Spleen (tissue), 11 donors: ENCODE measurements around the gene ARMC9. TPM values are rescaled to one million over a fixed set of nuclear protein-coding genes. Genes with fewer than 3 reads are reported as not detected.

Experiments used
- DNase-seq: peaks from one replicate; pipeline ENCODE4 v3.0.0-alpha.2; 2020
- H3K27ac ChIP-seq, 8 donors: fragments of 200-600 bp; sonication (generic) in 7 of 8; 1 replicate in 4 of 8; 2 replicates in 4 of 8; pipeline versions ENCODE4 v1.5.0 to v1.8.0; 2016 to 2021; ENCODE audit warnings: inconsistent platforms in 4 of 8, mild to moderate bottlenecking in 4 of 8, moderate library complexity in 1 of 8
- H3K27me3 ChIP-seq, 7 donors: fragments of 200-600 bp; sonication (generic) in 6 of 7; replicated peaks in 1 of 7; 1 replicate in 4 of 7; 2 replicates in 3 of 7; pipeline versions ENCODE4 v1.5.0 to v1.8.0; 2016 to 2021; ENCODE audit warnings: inconsistent platforms in 3 of 7, mild to moderate bottlenecking in 1 of 7
- H3K36me3 ChIP-seq, 6 donors: fragments of 200-600 bp; sonication (generic) in 5 of 6; 1 replicate in 4 of 6; 2 replicates in 2 of 6; pipeline versions ENCODE4 v1.5.0 to v1.8.0; 2016 to 2021; ENCODE audit warnings: inconsistent platforms in 2 of 6
- H3K4me1 ChIP-seq, 6 donors: fragments of 200-600 bp; sonication (generic) in 5 of 6; 1 replicate in 3 of 6; 2 replicates in 3 of 6; pipeline versions ENCODE4 v1.5.0 to v1.8.0; 2016 to 2021; ENCODE audit warnings: inconsistent platforms in 3 of 6
- H3K4me3 ChIP-seq, 8 donors: fragments of 200-600 bp; sonication (generic) in 7 of 8; 1 replicate in 4 of 8; 2 replicates in 4 of 8; pipeline versions ENCODE4 v1.5.0 to v1.8.0; 2016 to 2021; ENCODE audit warnings: inconsistent platforms in 4 of 8, mild to moderate bottlenecking in 4 of 8, moderate library complexity in 2 of 8
- H3K9me3 ChIP-seq, 8 donors: fragments of 200-600 bp; sonication (generic) in 7 of 8; 1 replicate in 4 of 8; 2 replicates in 4 of 8; pipeline versions ENCODE4 v1.5.0 to v1.8.0; 2016 to 2021; ENCODE audit warnings: inconsistent platforms in 4 of 8
- CTCF ChIP-seq, 11 experiments: fragments of 200-600 bp in 7 of 11; fragments of 450-650 bp in 4 of 11; sonication (generic) in 4 of 11; IDR thresholded peaks in 8 of 11; conservative IDR thresholded peaks in 3 of 11; 1 replicate in 7 of 11; 2 replicates in 4 of 11; pipeline versions ENCODE4 v1.4.0 to v1.8.0; 2016 to 2021; ENCODE audit warnings: antibody characterized with exemption in 11 of 11, inconsistent platforms in 4 of 11, mild to moderate bottlenecking in 1 of 11
- POLR2A ChIP-seq, 3 donors: fragments of 450-650 bp; IDR thresholded peaks; one replicate each; pipeline ENCODE4 v1.5.1; 2017; ENCODE audit warnings: antibody characterized with exemption in 3 of 3, mild to moderate bottlenecking in 1 of 3
- POLR2AphosphoS5 ChIP-seq, 3 donors: sonication (generic); formaldehyde crosslinking; IDR thresholded peaks; one replicate each; pipeline ENCODE4 v1.5.1; 2017; ENCODE audit warnings: antibody characterized with exemption in 3 of 3
- WGBS, 5 donors: extraction: QIAGEN DNeasy Blood & Tissue Kit in 3 of 5; methylation state at CpG; one replicate each; pipeline versions ENCODE4 v1.1.5 to v1.1.7; 2013 to 2018; 5-methylcytosine and 5-hydroxymethylcytosine counted together
- intact Hi-C: fragments of 100-400 bp; cut with DNase I; formaldehyde crosslinking; loops from one replicate; pipeline ENCODE4 v1.15.0; 2023; ENCODE audit warnings: low total_unique reads
- polyA plus RNA-seq, 3 donors: library from polyadenylated mRNA; stranded (reverse); fragments of 200-250 nt; gene quantifications; one replicate each; pipeline ENCODE4 v1.2.1, GENCODE V29; 2013
- total RNA-seq, 7 donors: library from RNA; depleted of rRNA in 3 of 7; stranded (reverse); fragments of >200 nt in 3 of 7; fragmentation: NEBNext Ultra II Directional in 4 of 7; extraction: Animal tissue kit (Norgen Biotek cat#: 25700) in 4 of 7; gene quantifications; one replicate each; pipeline versions ENCODE4 v1.1.0 to v1.2.1, GENCODE V29; 2016 to 2021
- donor health status: healthy with polysubstance abuse.
- donor health status: DM: no; HTN: no; CAD: no; lungs with moderate emphysema.
- donor health status: DM: no; HTN: no; CAD: no.
- donor health status: Bipolar disorder and iron deficiency.
- donor health status: healthy.
- donor health status: DM: no; HTN: no; CAD: no.
- donor health status: DM: yes; HTN: yes; CAD: no.

ARMC9 gene
- total and polyA plus RNA-seq, 10 donors, result 0.83 to 8.9 (median 4.7) TPM

GRCh38 chr2:231170055-231170454 is 28.4 kb upstream of the ARMC9 start:
- Histone ChIP-seq H3K9me3 (no peaks in the 10 kb centered on the region), H3K4me1 (peaks cover 0 to 22% (median 0%) of the 10 kb centered on the region in 6 donors), H3K4me3 (no peak overlapping the region), H3K36me3 (peaks cover 0 to 99% (median 53%) of the 10 kb centered on the region in 6 donors), H3K27me3 (no peaks in the 10 kb centered on the region), H3K27ac (no peak overlapping the region)
- TF ChIP-seq POLR2AphosphoS5 (IDR thresholded peaks at IDR 0.05), result no peak
- no peak for TF ChIP-seq CTCF (IDR thresholded peaks at IDR 0.05 in 8 of 11, conservative IDR thresholded peaks at IDR 0.05 in 3 of 11)
- TF ChIP-seq POLR2A (IDR thresholded peaks at IDR 0.05), result no peak
- WGBS, 5 donors, result 77 to 85% (median 82%) methylated on average over 1 of the region's 1 CpG
- DNase-seq, result no peak
- intact Hi-C loops, result no loop called here

- no peak overlapping the region for H3K27ac ChIP-seq
- intact Hi-C loops, result no loop called here
- 71 to 92% (median 86%) methylated on average over 3 of the region's 3 CpGs for WGBS, 5 donors
- H3K27me3 ChIP-seq, result no peaks in the 10 kb centered on the region
- no peaks in the 10 kb centered on the region for H3K9me3 ChIP-seq
- H3K4me1 ChIP-seq, result peaks cover 0 to 22% (median 0%) of the 10 kb centered on the region in 6 donors
- no peak for TF ChIP-seq POLR2AphosphoS5 (IDR thresholded peaks at IDR 0.05)
- TF ChIP-seq POLR2A (IDR thresholded peaks at IDR 0.05), result no peak
- TF ChIP-seq CTCF (IDR thresholded peaks at IDR 0.05 in 8 of 11, conservative IDR thresholded peaks at IDR 0.05 in 3 of 11), result no peak
- H3K4me3 ChIP-seq, result no peak overlapping the region
- no peak for DNase-seq
- H3K36me3 ChIP-seq, result peaks cover 0 to 89% (median 36%) of the 10 kb centered on the region in 6 donors
Observed at GRCh38 chr2:231172025-231172424, 26.4 kb upstream of the ARMC9 start.

GRCh38 chr2:231174211-231174651 is 24.2 kb upstream of the ARMC9 start:
- Histone ChIP-seq H3K9me3 (no peaks in the 10 kb centered on the region), H3K36me3 (peaks cover 0 to 68% (median 28%) of the 10 kb centered on the region in 6 donors), H3K4me3 (no peak overlapping the region), H3K27me3 (no peaks in the 10 kb centered on the region), H3K27ac (peak overlapping the region in 5 of 8 donors; percentile 7 to 59 (median 15)), H3K4me1 (peaks cover 0 to 24% (median 4%) of the 10 kb centered on the region in 6 donors)
- no peak for DNase-seq
- intact Hi-C loops, result no loop called here
- WGBS, 5 donors, result 30 to 57% (median 44%) methylated on average over 2 of the region's 2 CpGs
- TF ChIP-seq CTCF (IDR thresholded peaks at IDR 0.05 in 8 of 11, conservative IDR thresholded peaks at IDR 0.05 in 3 of 11) (no peak), POLR2A (IDR thresholded peaks at IDR 0.05) (no peak), POLR2AphosphoS5 (IDR thresholded peaks at IDR 0.05) (no peak)

GRCh38 chr2:231176066-231176465 is 22.4 kb upstream of the ARMC9 start:
- TF ChIP-seq POLR2A (IDR thresholded peaks at IDR 0.05), result no peak
- TF ChIP-seq POLR2AphosphoS5 (IDR thresholded peaks at IDR 0.05), result no peak
- no peak for TF ChIP-seq CTCF (IDR thresholded peaks at IDR 0.05 in 8 of 11, conservative IDR thresholded peaks at IDR 0.05 in 3 of 11)
- H3K9me3 ChIP-seq, result no peaks in the 10 kb centered on the region
- no peak overlapping the region for H3K27ac ChIP-seq
- DNase-seq, result no peak
- peaks cover 0 to 50% (median 20%) of the 10 kb centered on the region in 6 donors for H3K36me3 ChIP-seq
- no peaks in the 10 kb centered on the region for H3K27me3 ChIP-seq
- WGBS, 5 donors, result 65 to 82% (median 74%) methylated on average over 2 of the region's 2 CpGs
- no peak overlapping the region for H3K4me3 ChIP-seq
- H3K4me1 ChIP-seq, result peaks cover 5 to 43% (median 19%) of the 10 kb centered on the region in 6 donors
- intact Hi-C loops, result no loop called here
